HUES48 (cell line): ENCODE results near the gene INHBB.
"Not testable (repeated sequence)": the region's sequence is repeated elsewhere in the genome, so short reads cannot be mapped to it uniquely, and the experiment has no call there.

Experiments
- H3K27ac ChIP-seq: one replicate; pipeline ENCODE4 v1.7.0; 2013; ENCODE audit warnings: low read depth, low read length, inconsistent platforms
- H3K27me3 ChIP-seq: 2 replicates; pipeline ENCODE4 v1.6.1; 2013; ENCODE audit warnings: mild to moderate bottlenecking, low read length; ENCODE audit not compliant: control insufficient read depth, insufficient read depth
- H3K36me3 ChIP-seq: 2 replicates; pipeline ENCODE4 v1.6.1; 2013; ENCODE audit warnings: low read length; ENCODE audit not compliant: control insufficient read depth, insufficient read depth
- H3K4me1 ChIP-seq: 2 replicates; pipeline ENCODE4 v1.6.1; 2013; ENCODE audit warnings: mild to moderate bottlenecking, low read length; ENCODE audit not compliant: control insufficient read depth, insufficient read depth
- H3K4me3 ChIP-seq: 2 replicates; pipeline ENCODE4 v1.5.1; 2013; ENCODE audit warnings: mild to moderate bottlenecking, low read depth, low read length
- H3K9ac ChIP-seq: 2 replicates; pipeline ENCODE4 v1.6.1; 2013; ENCODE audit warnings: mild to moderate bottlenecking, low read depth, low read length, moderate library complexity
- H3K9me3 ChIP-seq: 2 replicates; pipeline ENCODE4 v1.6.1; 2013; ENCODE audit warnings: low read length; ENCODE audit not compliant: control insufficient read depth, insufficient read depth

The INHBB gene

DNA sequence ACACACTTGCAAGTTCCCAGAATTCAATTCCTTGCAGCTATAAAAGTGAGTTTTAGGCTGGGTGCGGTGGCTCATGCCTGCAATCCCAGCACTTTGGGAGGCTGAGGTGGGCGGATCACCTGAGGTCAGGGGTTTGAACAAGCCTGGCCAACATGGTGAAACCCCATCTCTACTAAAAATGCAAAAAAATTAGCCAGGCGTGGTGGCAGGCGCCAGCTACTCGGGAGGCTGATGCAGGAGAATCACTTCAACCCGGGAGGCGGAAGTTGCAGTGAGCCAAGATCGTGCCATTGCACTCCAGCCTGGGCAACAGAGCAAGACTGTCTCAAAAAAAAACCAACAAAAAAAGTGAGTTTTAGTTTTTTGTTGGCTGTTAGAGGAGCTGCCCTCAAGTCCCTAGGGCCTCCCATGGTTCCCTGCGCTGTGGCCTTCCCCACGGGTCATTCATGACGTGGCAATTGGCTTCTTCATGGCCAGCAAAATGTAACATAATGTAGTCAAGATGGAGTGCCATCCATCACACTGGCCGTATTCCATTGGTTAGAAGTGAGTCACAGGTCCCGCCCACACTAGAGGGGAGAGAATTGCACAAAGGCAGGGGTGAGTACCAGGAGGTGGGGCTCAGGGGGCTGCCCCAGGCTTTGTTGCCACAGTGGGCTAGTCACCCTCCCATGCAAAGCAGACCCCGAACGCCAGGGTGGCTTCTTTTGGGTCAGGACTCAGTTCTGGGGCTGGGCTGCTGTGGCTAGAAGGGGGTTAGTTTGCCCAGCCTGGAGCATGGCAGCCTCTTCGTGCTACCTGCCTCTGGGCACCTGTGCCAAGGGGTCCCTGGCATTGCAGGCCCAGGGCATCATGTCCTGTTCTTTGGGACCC, 37.7 kb upstream of the INHBB start:
- Histone ChIP-seq H3K27me3 (peaks cover 44% of the 10 kb centered on the region), H3K36me3 (no peaks in the 10 kb centered on the region), H3K9ac (no peak overlapping the region), H3K4me1 (peaks cover 6% of the 10 kb centered on the region), H3K4me3 (no peak overlapping the region), H3K27ac (no peak overlapping the region), H3K9me3 (no peaks in the 10 kb centered on the region)

DNA sequence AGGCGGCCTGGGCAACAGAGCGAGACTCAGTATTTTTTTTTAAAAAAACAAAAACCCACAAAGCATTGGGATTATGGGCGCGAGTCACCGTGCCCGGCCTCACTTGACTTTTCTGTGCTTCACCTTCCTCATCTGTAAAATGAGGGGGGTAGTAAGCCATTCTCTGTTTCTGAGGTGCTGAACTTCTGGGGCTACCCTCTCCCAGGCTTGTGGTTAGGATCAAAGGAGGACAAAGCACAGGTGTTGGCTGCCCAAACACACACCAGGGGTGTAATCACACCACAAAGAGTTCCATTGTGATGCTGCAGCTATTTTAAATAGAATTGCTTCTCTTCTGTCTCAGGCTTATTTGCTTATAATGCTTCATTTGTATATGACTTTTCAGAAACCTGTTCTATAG, 35.8 kb upstream of the INHBB start:
- Histone ChIP-seq H3K4me1 (peaks cover 10% of the 10 kb centered on the region), H3K27ac (peak overlapping the region; percentile 28), H3K9me3 (no peaks in the 10 kb centered on the region), H3K27me3 (peaks cover 54% of the 10 kb centered on the region), H3K9ac (no peak overlapping the region), H3K4me3 (no peak overlapping the region), H3K36me3 (no peaks in the 10 kb centered on the region)

DNA sequence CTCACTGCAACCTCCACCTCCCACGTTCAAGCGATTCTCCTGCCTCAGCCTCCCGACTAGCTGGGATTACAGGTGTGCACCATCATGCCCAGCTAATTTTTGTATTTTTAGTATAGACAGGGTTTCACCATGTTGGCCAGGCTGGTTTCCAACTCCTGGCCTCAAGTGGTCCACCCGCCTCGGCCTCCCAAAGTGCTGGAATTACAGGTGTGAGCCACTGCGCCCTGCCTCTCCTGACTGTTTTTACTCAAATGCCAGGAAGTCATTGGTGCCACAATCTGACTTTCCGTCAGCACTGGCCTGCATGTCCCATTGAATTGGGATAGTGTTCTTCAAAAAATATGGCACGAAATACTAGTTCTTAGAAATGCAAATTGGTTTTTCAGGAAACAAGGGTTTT, 35.1 kb upstream of the INHBB start:
- not testable (repeated sequence) for H3K9ac ChIP-seq, H3K9me3 ChIP-seq, H3K36me3 ChIP-seq, H3K27ac ChIP-seq, H3K4me3 ChIP-seq
- peaks cover 10% of the 10 kb centered on the region for H3K4me1 ChIP-seq
- H3K27me3 ChIP-seq = peaks cover 61% of the 10 kb centered on the region

DNA sequence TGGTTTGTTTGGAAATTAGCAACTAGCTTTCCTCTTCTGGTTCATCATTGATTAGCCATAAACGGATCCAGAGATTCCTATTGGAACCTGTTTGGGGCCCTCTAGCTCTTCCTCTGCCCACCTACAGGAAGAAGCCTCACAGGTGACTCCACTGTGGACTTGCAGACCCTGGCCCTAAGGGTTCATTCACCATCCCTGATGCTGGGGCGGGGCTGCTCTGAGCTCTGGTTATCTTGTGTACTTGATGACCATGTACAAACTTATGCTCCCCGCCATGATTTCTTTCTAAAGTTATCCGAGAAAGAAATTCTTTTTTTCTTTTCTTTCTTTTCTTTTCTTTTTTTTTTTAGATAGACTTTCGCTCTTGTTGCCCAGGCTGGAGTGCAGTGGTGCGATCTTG, 33.9 kb upstream of the INHBB start:
- Histone ChIP-seq H3K36me3 (no peaks in the 10 kb centered on the region), H3K27ac (no peak overlapping the region), H3K4me3 (no peak overlapping the region), H3K4me1 (peaks cover 10% of the 10 kb centered on the region), H3K9ac (no peak overlapping the region), H3K27me3 (peaks cover 66% of the 10 kb centered on the region), H3K9me3 (no peaks in the 10 kb centered on the region)

DNA sequence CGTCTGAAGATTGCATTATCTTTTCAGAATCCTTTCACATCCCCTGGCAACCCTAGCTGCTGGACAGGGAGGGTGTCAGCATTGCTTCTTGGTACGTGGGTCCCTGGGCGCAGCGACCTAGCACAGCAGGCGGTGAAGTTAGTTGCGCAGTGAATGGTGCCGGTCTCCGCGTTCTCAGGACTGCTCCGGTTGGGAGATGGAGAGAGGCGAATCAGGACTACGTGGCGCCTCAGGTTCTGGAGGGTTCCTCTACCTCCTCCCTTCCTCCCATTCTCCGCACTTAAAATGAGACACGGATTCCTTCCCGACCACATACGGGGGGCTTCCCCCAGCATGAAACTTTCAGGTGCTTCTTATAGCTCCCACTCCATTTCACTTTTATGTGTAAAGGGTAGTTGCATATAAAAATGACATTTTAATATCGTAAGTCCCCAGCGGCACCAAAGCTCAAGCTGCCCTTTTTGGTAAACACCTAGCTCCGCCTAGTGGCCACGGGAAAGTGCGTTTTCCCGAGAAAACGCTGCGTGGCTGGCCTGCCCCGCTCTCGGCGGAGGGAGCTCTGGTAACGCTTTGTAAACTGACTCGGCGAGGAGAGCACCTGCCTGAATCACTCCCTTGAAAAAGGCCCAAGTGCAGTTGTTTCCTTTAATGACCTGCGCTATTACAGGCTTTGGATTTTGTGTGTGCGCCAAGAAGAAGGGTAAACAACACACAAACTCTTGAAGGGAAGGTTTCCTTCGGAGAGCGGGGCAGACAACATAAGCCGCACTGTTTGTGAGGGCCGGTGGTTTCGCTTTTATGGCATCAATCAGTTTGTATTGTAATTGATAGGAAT, 32.9 kb upstream of the INHBB start:
- Histone ChIP-seq H3K36me3 (no peaks in the 10 kb centered on the region), H3K4me1 (peaks cover 10% of the 10 kb centered on the region), H3K9ac (no peak overlapping the region), H3K27ac (no peak overlapping the region), H3K27me3 (peaks cover 66% of the 10 kb centered on the region), H3K9me3 (no peaks in the 10 kb centered on the region), H3K4me3 (peak overlapping the region; percentile 52)

DNA sequence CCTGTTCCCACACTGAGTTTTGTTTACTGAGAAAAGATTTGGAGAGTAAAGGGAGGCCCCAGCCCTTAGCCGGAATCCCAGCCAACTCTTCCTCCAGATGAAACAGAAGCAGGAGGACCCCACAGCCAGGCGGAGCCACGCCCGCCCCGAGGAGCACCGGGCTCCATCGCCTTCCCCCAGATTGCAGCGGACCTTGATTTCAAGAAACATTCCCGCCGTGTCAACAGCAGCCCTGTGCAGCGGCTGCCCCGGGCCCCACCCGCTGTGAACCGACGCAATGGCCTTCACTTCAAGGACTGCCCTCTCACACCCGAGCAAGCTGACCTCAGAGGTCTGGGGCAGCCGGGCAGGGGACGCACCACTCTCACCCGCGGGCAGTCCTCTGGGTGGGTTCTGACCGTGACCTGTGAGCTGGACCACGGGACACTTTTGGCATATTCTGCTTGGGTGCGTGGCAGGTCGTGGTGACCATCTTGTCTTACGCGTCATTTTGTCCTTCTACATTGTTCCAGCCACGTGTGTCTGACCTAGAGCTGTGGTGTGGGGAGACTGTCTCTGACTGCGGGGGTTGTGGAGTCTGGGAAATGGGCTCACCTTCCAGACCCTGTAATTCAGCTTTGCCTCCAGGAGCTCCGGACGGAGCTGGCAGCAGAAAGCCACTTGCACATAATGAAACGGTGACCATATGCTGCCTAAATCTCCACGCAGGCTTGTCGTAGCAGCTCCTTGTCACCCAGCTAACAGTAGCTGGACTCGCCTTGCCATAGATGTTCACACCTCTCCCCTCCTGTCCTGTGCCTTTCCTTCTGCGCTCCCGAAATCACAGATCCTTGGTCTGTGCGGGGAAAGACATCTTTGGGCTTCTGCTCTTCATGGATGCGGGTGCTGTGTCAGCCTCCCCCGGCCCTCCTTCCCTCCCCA, 32.0 kb upstream of the INHBB start:
- Histone ChIP-seq H3K4me1 (peaks cover 10% of the 10 kb centered on the region), H3K9me3 (no peaks in the 10 kb centered on the region), H3K4me3 (no peak overlapping the region; the same call in 1 of the 2 replicates), H3K27ac (no peak overlapping the region), H3K9ac (no peak overlapping the region), H3K27me3 (peaks cover 59% of the 10 kb centered on the region), H3K36me3 (no peaks in the 10 kb centered on the region)

DNA sequence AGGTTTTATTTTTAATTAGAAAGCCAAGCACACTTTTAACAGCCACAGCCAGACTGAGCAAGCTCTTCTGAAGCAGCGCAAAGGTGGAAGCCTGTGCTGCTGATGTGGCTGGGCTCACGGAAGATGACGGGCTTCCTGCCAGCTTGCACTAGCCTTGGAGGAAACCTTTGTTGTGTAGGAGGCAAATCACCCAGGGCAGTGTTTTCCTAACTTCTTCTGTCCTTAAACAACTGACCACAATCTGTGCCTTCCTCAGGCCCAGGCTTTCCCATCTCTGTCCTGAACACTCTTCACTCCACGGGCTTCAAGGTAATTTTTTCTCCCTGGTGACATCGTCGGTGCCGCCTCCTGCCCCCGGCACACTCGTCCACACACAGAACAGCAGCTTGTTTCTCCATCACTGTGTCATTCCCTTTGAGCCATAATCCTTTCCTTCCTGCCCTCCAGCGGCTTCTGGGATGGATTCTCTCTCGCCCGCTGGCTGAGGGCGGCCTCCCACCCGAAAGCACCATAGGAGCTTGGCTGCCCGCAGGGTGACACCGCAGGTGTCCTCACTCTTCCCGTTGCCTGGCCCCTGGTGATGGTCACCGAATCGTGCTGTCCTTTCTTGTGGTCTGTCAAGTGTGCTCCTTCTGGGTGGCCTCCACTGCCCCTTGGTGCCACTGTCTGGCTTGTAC, 31.1 kb upstream of the INHBB start:
- H3K36me3 ChIP-seq = no peaks in the 10 kb centered on the region
- H3K4me1 ChIP-seq = peaks cover 10% of the 10 kb centered on the region
- no peak overlapping the region for H3K4me3 ChIP-seq
- H3K27me3 ChIP-seq = peaks cover 59% of the 10 kb centered on the region
- no peaks in the 10 kb centered on the region for H3K9me3 ChIP-seq
- no peak overlapping the region for H3K27ac ChIP-seq
- H3K9ac ChIP-seq = no peak overlapping the region

DNA sequence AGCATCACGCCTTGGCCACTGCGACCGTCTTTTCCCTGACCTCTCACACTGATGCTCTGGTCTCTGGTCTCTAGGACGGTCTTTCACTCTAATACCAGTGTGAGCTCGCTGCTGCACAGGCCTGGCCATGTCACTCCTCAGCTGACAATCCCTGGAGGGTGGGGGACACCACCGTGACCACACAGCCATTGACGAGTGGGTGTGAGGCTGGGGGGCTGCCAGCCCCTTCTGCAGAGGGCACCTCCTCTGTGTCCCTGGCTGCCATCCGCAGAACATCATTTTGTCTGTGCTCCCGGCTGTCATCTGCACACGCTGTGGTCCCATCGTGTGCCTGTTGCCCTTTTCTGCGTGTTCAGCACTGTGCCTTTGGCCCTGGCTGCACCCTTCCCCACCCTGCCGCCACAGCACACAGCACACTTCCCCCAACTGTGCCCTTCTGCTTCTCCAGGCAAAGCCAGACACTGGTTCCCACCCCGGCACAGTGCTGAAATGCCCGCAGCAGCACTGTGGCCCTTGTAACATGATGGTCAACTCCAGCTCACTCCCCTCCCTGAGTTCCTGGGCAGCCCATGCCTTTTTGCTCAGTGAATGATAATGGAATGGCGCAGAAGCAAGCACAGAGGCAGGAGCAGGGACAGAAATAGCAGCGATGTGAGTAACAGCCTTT, 30.4 kb upstream of the INHBB start:
- no peak overlapping the region for H3K9ac ChIP-seq
- H3K4me1 ChIP-seq = peaks cover 5% of the 10 kb centered on the region
- H3K9me3 ChIP-seq = no peaks in the 10 kb centered on the region
- H3K4me3 ChIP-seq = no peak overlapping the region
- H3K27ac ChIP-seq = no peak overlapping the region
- peaks cover 57% of the 10 kb centered on the region for H3K27me3 ChIP-seq
- H3K36me3 ChIP-seq = no peaks in the 10 kb centered on the region

DNA sequence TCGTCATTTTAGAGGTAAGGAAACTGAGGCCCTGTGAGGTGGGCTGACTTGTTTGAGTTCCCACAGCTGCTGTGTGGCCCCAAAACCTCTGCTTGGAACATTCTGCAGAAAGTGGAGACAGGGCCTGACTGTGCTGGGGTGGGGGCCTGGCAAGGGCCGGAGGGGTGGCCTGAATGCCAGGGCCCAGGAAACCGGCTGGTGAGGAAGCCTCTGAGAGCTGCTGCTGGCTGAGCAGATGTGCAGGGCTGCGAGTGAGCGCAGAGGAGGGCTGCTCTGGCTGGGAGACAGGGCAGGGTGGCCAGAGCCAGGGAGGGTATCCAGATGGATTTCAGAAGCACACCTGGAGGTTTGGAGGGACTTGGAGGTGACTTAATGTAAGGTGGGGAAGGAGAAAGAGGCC, 29.9 kb upstream of the INHBB start:
- H3K27ac ChIP-seq = no peak overlapping the region
- no peak overlapping the region for H3K9ac ChIP-seq
- H3K4me1 ChIP-seq = peaks cover 4% of the 10 kb centered on the region
- H3K4me3 ChIP-seq = no peak overlapping the region
- no peaks in the 10 kb centered on the region for H3K9me3 ChIP-seq
- peaks cover 52% of the 10 kb centered on the region for H3K27me3 ChIP-seq
- no peaks in the 10 kb centered on the region for H3K36me3 ChIP-seq
